HG03095 (cell line): ENCODE results near the gene HDAC8.
"Not testable (repeated sequence)": the region's sequence is repeated elsewhere in the genome, so short reads cannot be mapped to it uniquely, and the experiment has no call there.

Source experiments
- ATAC-seq: cut with Tn5 transposase; IDR thresholded peaks from one replicate; pipeline ENCODE4 v1.9.1; 2021; ENCODE audit warnings: moderate library complexity; ENCODE audit not compliant: unreplicated experiment

HDAC8 gene

DNA sequence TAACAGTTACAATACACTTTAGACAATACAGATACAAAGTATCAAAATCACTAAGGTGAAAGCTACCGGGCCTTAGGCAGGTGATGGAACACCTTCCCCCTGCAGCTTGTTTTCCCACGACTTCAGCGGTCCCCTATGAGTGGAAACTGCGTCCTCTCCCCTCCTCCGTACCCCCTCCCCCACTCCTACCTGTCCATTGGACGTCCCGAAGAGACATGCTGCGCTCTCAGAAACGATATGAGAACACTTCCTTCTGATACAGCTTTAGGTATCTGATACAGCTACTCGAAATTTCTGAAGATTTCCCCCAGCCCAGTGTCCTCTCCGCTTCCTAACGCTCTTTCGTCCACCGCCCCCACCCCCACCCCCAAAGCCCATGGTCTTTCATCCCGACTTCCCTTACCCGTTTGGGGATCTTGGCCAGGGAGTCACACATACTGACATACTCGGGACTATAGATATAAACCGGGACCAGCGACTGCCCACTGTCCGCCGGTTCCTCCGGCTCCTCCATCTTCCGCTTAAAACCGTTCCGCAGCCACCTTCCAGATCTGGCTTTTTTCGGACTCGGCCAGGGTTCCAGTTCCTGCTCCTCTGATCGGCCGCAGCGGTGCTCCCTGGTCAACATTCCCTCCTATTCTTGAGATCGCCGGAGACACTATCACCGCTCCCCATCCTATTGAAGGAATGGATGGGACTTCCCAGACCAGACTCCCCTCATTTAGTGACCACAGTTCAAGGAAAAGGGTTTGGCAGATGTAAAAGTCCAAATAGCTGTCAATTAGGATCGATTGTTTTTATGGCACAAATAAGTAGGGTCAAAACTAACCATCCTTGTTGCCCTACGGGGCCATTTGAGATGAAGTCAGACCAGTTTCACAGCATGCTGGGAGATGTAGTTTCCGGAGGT is at the start of gene HDAC8:
HDAC8 (minus strand) TSS at position 596 of the 910 bp plus-strand sequence; CDS start at position 514, 82 bp downstream.
- ATAC-seq: peak; percentile 94

DNA sequence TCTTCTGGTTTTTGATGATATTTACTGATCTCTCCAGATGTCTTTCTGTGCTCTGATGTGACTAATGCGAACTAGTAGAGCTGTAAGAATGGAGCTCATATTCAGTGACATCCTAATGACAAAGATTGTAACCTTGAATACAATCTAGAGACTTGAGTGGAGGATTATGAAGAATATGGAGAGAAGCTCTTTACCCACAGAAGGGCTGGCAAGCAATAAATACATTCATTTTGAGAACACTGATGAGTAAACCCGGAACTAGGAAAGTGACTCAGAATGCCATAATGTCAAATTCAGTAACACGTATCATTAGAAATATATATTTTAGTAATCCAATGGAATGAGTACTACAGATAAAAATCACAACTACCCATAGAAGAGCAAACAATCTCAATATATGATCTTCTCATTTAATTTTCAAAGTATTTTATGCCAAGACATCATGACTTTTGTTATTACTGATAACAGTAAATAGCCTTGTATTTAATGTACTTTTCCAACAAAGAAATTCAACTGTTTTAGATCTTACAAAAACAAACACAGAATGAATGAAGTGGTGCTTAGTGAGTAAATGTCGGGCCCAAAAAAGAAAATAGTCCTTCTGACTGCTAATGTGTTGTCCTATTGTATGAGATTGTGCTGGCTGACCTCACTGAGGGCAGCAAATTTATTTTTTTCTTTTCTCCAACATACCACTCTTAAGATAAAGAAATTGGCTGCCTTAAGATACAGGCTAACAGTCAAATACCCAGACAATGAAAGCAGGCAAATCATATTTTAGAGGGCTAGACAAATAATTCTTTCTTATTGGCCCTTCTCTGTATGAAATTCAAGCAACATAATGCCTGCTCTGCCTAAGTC is 49.2 kb upstream of the HDAC8 start:
- peak; percentile 69 for ATAC-seq

DNA sequence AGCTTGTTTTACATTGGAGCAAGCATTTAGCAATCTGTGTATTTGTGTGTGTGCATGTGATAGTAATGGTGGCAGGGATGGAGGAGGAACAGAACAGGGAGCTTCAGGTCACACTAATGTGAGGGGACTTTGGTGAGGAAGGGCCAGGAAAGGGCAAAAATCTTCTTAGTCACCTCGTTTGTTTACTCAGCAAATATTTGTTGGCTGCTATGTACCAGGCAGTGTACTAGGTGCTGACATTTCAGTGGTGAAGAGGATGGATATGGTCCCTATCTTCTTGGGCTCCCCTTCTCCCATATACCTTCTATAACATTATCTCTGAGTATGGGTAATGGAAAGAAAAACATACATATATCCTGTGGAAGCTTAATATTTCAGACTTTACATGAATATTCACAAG is 48.5 kb upstream of the HDAC8 start:
- peak; percentile 6 for ATAC-seq

DNA sequence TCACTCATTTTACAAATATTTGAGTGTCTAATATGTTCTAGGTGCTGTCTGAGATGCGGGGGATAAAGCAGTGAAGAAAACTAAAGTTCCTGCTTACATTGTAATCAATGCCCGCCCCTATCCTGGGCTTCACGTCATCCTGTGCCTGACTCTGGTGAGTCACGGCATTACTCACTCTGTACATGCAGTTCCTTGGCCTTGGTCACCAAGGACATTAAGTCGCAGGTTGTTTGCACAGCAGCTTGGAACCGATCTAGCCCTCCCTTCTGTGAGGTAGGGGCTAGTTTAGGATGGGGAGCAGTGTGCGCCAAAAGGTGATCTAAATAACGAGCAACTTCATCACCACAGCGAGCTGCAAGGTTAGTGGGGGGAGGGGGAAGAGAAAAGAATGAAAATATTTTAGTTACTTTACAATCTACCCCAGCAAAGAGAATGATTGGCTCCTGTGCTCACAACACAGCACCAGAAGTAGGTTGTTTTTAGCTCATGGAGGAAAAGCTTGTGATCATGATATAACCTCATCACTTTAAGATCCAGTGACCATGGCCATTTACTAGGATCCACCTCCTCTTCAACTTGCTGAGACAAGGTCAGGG is 48.0 kb upstream of the HDAC8 start:
- no peak for ATAC-seq

DNA sequence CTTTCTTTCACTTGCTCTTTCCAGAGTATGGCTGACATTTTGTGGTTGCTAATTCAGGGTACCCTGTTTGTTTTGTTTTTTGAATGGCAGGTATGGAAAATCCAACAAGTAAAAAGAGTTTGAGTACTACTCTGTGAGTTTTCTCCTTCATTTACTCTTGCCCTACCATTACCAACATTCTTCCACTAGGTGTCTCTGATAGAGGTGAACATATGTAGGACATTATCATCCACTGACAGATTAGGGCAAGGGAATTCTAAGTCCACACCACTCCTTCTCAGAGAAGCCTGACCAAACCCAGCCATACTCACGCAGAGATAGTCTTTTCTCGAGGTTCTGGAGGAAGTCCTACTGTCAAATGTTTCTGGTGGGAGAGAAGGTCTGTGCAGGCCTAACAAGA is 36.7 kb upstream of the HDAC8 start:
- ATAC-seq: no peak

DNA sequence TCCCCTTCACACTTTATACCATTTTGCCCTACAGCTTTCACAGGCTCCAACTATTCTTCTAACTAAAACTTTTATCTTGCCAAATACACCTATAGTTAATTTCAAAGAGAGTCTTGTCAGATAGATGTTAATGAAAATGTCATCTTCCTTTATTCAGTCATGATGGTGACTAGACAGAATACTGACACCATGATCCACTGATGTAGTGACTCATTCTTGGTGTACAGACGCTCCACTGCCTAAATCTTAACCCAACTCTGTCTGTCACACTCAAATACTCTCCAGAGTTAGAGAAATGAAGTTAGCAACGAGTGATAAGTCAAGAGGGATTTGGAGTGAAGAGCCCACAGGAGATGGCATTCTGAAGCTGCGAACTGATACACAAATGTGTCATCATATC is 32.1 kb upstream of the HDAC8 start:
- ATAC-seq: no peak

DNA sequence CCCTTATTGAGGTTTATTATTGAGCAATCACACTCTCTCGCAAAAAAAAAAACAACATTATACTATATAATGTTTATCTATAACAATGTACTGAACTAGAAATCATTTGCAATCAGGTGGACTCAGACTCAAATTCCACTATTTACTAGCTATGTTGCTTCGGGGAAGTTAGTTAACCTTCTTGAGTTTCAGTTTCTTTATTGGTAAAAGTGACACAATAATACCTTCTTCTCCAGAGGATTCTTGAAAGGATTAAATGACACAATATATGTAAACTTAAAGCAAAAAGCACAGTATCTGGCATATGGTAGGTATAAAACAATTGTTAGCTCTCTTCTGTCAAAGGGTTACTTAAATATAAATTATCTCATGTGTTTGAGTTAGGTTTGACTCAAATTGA is 31.5 kb upstream of the HDAC8 start:
- ATAC-seq: no peak

DNA sequence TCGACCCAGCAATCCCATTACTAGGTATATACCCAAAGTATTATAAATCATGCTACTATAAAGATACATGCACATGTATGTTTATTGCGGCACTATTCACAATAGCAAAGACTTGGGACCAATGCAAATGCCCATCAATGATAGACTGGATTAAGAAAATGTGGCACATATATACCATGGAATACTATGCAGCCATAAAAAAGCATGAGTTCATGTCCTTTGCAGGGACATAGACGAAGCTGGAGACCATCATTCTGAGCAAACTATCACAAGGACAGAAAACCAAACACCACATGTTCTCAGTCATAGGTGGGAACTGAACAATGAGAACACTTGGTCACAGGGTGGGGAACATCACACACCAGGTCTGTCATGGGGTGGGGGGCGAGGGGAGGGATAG is 18.4 kb upstream of the HDAC8 start:
- not testable (repeated sequence) for ATAC-seq

DNA sequence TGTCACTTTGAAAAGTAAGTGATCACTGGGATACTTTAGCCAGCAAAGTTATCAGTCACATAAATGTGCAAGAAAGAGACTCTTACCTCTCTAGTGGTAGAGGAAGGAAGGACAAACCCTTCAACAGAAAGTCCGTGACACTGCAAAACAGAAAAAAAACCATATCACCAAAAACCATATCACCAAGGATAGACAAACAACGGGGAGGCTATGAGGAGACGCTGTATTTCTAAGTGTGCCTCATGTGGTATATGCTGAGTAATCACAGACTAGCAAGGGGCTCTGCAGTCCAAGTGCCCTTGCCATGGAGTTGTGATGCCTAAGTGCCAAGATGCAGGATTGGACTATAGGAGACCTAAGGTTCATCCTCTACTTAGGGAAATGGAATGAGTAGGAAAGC is 11.5 kb upstream of the HDAC8 start:
- ATAC-seq: no peak

DNA sequence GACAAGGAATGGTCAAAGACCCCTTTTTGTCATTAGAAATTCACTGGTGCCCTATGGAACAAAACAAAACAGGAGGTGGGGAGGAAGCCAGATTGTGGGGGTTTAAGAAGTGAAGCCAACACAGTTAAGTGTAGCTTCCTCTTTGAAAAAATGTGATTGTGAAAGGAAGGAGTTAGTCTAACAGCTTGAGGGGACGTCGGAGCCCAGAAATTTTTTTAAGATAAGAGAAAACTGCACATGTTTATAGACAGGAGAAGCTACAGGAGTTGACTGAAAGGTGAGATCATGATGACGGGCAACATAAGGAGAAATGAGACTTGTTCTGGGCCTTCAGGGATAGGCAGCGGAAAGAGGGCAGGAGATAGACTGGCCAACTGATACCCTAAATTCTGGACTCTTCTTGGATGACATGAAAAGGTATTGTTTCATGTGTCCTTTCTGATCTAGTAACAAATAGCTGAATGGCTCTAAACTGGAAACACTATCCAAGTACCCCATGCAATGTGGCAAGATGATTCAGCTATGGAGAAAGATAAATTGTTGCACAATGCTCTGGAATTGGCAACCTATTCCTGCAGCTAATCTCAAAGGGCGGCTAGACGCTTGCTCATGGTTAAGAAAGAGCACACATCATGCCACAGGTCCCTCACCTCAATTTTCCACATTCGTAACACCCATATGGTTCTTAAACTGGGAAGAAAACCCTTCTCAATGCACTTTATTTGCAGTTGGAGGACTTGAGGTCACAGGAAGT is 3.7 kb upstream of the HDAC8 start:
- no peak for ATAC-seq

DNA sequence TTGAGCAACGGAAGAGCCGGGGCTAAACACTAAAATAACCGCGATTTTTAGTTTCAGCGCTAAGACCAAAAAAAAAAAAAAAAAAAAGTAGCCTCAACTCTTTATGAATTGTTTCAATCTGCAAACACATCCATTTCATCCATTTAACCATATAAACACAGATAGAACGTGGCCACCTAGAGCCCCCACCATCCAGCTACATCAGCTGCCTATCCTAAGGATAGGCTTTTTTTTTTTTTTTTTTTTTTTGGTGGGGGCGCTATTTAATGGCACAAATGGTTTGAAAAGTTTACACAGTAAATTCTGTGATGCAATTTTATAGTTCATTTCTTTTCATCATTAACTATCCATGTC is 492 bp upstream of the HDAC8 start:
- ATAC-seq: peak; percentile 21

DNA sequence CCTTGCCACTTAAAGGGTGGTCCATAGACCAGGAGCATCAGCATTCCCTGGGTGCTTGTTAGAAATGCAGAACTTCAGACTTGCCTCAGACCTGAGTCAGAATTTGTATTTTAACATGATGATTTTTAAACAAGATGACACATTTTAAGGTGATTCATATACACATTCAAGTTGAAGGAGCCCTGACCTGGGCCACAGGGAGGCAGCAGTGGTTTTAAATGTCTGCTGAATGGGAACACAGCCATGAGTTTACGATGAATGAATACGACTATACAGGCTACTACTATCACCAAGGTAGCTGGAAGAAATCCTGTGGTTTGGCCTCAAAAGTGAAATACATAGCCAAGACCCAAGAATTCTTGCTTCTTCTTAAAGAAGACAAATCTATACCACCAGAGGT is 2.9 kb downstream of the HDAC8 start:
- ATAC-seq: no peak

DNA sequence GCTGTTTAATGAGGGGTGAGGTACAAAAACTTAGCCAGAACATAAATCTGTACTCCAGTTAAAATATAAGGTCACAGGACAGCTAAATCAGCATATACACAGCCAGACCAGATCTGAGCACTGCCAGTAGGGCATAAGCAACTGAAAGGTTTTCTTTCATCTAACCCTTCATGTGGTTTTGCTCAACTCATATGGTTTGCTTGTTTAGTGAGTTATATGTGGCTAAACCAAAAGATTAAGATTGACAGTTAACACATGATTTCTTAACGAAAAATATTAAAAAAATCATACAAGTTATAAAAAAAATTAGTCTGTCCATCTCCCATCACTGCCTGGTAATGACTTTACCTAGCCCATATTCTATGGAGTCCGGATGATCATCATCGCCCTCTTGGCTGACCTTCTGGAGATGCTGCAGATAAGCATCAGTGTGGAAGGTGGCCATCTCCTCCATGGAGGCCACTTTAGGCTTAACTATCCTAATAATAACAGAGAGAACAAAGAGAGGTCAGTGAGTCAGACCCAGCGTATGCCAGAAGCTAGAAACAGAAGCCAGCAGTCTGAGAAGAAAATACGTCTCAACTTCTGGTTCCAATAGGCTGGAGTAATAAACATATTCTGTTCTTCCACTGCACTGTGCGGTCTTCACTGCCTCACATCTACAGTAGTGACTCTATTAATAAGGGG is 4.1 kb downstream of the HDAC8 start:
- no peak for ATAC-seq

DNA sequence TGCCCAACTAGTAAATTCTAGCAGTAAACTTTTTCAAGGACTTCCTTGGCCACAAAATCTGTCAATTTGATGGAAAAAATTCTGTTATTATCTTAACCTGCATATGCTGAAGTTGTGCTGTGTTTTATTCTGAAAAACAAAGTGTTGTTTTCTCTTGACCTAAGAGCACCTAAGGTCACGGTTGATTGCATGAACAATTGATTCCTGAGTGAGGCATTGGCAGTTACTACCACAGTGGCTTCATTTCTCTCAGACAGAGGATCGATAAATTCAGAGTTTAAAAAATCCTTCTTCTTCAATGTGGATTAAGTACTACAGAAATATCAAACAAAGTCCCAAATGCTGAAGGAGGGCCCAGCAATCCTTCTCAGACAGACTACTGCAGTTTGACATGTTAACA is 6.2 kb downstream of the HDAC8 start:
- ATAC-seq: no peak

DNA sequence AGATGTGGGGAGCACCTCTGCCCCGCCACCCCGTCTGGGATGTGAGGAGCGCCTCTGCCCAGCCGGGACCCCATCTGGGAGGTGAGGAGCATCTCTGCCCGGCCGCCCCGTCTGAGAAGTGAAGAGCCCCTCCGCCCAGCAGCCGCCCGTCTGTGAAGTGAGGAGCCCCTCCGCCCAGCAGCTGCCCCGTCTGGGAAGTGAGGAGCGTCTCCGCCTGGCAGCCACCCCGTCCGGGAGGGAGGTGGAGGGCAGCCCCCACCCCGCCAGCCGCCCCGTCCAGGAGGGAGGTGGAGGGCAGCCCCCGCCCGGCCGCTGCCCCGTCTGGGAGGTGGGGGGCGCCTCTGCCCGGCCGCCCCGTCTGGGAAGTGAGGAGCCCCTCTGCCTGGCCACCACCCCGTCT is 13.0 kb downstream of the HDAC8 start:
- not testable (repeated sequence) for ATAC-seq

DNA sequence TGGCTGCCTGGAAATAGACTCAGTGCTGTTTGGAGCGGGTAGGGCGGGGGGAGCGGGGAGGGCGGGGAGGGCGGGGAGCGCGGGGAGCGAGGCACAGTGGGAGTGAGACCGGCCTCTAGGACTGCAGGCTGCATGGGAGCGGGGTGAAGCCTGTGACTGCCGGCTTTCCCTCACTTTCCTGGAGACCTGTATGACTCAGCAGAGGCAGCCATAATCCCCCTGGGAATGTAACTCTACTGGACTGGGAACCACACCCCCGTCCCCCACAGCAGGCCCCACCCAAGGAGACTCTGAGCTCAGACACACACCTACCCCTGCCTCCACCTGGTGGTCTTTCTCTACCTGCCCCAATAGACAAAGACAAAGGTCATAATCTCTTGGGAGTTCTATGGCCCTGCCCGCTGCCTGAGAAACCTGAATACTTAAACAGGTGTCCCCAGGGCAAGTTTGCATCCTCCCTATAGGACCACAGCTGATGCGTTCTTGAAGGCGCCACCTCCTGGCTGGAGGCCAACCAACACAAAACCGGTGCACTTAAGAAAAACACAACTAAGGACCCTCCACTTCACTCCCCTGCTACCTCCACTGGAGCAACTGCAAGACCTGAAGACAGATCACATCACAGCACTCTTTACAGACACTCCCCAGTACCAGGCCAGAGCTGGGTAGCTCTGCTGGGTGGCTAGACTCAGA is 18.0 kb downstream of the HDAC8 start:
- ATAC-seq: no peak

DNA sequence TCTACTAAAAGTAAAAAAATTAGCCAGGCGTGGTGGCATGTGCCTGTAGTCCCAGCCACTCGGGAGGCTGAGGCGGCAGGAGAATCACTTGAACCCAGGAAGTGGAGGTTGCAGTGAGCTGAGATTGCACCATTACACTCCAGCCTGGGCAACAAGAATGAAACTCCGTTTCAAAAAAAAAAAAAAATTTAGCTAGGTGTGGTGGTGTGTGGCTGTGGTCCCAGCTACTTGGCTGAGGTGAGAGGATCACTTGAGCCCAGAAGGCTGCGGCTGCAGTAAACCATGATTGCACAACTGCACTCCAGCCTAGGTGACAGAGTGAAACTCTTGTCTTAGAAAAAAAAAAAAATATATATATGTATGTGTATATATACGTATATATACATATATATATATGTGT is 20.2 kb downstream of the HDAC8 start:
- not testable (repeated sequence) for ATAC-seq

DNA sequence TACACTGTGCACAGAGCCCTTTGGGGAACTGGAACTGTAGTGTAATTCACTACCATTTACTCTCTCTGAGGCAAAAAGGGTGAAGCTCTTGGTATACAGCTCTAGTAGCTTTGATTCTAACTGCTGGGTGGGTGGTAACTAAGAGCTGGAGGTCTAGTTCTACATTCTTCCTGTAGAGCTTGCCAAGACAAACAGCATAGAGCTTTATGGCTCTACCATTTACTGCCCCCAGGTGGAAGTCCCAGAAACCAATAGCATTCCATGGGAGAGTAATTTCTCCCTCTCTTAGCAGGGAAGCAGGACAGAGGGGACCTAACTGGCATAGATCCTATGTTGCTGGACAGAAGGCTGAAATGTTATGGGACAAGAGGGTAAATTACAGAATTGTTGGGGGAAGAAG is 26.7 kb downstream of the HDAC8 start:
- ATAC-seq: no peak

DNA sequence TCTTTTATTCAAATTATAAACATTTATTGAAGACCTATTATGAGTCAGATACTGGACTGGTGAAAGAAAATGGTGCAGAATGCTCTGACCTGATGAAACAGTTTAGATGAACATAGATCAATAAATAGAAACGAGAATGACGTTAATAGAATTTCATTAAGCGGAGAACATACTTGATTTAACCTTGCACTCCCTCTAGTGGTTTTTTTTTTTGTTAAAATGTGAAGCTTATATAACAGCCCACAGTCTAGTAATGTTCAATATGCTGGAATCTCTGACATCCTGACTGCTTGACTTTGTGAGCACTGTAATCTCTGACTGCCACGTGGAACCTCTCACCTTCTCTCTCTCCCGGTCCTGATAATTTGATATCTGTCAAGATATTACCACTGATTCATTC is 32.3 kb downstream of the HDAC8 start:
- no peak for ATAC-seq

DNA sequence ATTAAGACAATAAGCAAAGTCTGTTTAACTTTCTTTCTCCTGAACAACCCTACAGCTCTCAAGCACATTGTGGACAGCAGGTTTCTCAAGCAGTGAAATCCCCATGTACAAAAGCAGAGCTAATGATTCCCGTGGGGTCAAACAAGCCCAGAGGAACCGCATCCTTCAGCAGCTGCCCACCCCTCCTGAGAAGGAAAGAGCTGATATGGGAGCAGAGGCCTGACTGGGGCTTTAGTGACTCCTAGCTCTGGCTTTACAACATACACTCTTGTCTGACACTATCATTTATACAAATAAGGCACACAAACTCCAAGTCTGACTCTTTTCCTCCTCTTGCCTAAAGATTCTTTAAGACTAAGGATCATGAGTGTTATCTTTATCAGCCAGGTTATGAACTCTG is 32.8 kb downstream of the HDAC8 start:
- ATAC-seq: no peak
